Measurements from ENCODE around the gene TAX1BP1.
"Not testable (repeated sequence)": the region's sequence is repeated elsewhere in the genome, so short reads cannot be mapped to it uniquely, and the experiment has no call there.

Gene TAX1BP1

DNA sequence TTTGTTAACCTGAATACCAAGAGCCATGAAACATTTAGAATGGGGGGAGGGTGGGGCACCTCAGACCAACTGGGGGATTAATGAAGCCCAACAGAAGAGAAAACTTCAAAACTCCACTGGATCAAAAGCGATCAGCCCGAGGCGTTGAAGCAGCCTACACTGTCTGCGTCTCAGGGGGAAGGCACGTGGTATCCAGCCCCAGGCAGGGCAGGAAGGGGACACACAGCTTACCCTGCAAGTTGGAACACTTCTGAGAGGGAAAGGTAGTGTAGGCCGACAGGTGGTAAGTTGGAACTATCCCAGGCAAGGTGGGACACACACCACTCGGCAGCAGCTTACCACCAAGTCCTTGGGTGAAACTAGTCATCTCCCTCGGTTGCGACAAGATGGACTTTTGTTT lies 102.9 kb downstream of the TAX1BP1 start:
- Histone ChIP-seq H3K4me1 (no peaks in the 10 kb centered on the region), H3K36me3 (peaks cover 23% of the 10 kb centered on the region; the same call in 1 of the 2 replicates), H3K4me3 (ENCODE audit: low read depth, low read length) (no peak overlapping the region), H3K27me3 (no peaks in the 10 kb centered on the region), H3K9me3 (no peaks in the 10 kb centered on the region)
- TF ChIP-seq, protein P1, sequence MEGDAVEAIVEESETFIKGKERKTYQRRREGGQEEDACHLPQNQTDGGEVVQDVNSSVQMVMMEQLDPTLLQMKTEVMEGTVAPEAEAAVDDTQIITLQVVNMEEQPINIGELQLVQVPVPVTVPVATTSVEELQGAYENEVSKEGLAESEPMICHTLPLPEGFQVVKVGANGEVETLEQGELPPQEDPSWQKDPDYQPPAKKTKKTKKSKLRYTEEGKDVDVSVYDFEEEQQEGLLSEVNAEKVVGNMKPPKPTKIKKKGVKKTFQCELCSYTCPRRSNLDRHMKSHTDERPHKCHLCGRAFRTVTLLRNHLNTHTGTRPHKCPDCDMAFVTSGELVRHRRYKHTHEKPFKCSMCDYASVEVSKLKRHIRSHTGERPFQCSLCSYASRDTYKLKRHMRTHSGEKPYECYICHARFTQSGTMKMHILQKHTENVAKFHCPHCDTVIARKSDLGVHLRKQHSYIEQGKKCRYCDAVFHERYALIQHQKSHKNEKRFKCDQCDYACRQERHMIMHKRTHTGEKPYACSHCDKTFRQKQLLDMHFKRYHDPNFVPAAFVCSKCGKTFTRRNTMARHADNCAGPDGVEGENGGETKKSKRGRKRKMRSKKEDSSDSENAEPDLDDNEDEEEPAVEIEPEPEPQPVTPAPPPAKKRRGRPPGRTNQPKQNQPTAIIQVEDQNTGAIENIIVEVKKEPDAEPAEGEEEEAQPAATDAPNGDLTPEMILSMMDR (IDR thresholded peaks at IDR 0.05; ENCODE audit: low read depth, low read length), result no peak
- no peak for DNase-seq

DNA sequence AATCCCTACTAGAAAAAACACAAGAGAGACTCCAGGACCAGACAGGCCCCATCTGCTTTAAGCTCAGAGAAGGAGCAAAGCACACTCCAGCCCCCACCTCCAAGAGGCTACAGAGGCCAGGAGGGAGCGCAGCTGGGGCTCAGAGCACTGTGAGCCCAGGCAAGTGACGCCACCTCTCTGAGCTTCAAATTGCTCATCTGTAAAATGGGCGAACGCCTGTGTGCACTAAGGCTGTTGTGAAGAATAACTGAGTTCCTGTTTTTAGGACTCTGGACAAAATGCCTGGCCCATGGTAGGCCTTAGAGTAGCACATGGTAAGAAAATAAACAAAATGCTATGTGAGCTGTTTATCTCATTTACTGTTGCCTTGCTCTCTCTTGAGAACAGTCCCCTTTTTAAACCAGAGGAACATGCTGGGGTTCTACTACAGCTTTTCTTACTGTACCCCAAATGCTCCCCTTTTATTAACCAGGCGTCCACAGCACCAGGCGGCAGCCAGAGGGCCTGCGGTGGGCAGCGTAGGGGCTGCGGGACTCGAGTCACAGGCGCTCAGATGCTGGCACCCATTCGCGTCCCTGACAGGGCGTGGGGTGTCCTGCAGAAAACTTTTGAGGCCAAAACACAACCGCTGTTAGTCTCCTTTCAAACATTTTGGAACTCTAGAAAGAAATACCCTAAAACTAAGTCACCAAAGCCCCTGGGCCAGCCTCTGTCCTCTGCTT lies 103.8 kb downstream of the TAX1BP1 start:
- TF ChIP-seq, protein P1 (IDR thresholded peaks at IDR 0.05; ENCODE audit: low read depth, low read length), result no peak
- Histone ChIP-seq H3K4me3 (ENCODE audit: low read depth, low read length) (no peak overlapping the region), H3K36me3 (peaks cover 17% of the 10 kb centered on the region; the same call in 1 of the 2 replicates), H3K27me3 (no peaks in the 10 kb centered on the region), H3K9me3 (no peaks in the 10 kb centered on the region), H3K4me1 (no peaks in the 10 kb centered on the region)
- no peak for DNase-seq

DNA sequence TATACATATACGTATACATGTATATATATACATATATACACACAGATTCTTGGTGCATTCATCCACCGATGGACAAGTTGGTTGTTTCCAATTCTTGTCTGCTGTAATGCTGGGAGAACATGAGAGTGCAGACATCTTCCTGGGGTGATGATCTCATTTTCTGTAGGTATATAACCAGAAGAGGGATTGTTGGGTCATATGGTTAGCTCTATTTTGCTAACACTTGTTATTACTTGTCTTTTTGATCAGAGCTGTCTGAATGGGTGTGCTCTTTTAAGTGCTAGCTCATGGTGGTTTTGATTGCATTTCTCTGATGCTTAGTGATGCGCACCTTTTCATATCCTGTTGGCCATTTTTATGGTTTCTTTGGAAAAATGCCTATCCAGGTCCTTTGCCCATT lies 106.4 kb downstream of the TAX1BP1 start:
- H3K4me3 ChIP-seq (ENCODE audit: low read depth, low read length), result no peak overlapping the region
- TF ChIP-seq, protein P1 (IDR thresholded peaks at IDR 0.05; ENCODE audit: low read depth, low read length), result no peak
- H3K4me1 ChIP-seq, result no peaks in the 10 kb centered on the region
- no peaks in the 10 kb centered on the region for H3K36me3 ChIP-seq
- no peaks in the 10 kb centered on the region for H3K9me3 ChIP-seq
- DNase-seq, result no peak
- H3K27me3 ChIP-seq, result no peaks in the 10 kb centered on the region

DNA sequence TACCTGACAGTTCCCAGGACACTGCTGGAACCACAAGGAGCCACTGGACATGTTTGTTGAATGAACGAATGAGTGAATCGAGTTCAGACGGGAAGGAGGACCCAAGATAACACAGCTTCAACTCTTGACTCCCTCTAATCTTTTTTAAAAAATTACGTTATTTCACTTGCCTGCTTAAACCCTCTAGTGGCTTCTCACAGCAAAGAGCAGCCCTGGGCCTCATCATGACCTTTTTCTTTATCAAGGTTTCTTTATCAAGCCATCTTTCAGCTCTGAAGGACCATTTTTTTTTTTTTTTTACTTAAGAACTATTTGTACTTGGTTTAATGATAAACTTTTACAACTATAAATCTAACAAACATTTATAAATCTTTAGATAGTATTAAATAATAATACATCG lies 110.6 kb downstream of the TAX1BP1 start:
- TF ChIP-seq, protein P1 (IDR thresholded peaks at IDR 0.05; ENCODE audit: low read depth, low read length), result no peak
- Histone ChIP-seq H3K9me3 (no peaks in the 10 kb centered on the region), H3K4me1 (no peaks in the 10 kb centered on the region), H3K36me3 (no peaks in the 10 kb centered on the region), H3K4me3 (ENCODE audit: low read depth, low read length) (no peak overlapping the region), H3K27me3 (no peaks in the 10 kb centered on the region)
- DNase-seq, result no peak

DNA sequence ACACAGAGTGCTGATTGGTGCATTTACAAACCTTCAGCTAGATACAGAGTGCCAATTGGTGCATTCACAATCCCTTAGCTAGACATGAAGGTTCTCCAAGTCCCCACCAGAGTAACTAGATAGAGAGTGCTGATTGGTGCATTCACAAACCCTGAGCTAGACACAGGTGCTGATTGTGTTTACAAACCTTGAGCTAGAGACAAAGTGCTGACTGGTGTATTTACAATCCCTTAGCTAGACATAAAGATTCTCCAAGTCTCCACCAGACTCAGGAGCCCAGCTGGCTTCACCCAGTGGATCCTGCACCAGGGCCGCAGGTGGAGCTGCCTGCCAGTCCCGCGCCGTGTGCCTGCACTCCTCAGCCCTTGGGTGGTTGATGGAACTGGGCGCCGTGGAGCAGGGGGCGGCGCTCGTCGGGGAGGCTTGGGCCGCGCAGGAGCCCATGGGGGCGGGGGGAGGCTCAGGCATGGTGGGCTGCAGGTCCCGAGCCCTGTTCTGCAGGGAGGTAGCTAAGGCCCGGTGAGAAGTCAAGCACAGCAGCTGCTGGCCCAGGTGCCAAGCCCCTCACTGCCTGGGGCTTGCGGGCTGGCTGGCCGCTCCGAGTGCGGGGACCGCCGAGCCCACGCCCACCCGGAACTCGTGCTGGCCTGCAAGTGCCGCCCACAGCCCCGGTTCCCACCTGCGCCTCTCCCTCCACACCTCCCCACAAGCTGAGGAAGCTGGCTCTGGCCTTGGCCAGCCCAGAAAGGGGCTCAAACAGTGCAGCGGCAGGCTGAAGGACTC lies 116.9 kb downstream of the TAX1BP1 start:
- not testable (repeated sequence) for H3K4me1 ChIP-seq; DNase-seq; H3K36me3 ChIP-seq; H3K4me3 ChIP-seq (ENCODE audit: low read depth, low read length); H3K9me3 ChIP-seq; H3K27me3 ChIP-seq

DNA sequence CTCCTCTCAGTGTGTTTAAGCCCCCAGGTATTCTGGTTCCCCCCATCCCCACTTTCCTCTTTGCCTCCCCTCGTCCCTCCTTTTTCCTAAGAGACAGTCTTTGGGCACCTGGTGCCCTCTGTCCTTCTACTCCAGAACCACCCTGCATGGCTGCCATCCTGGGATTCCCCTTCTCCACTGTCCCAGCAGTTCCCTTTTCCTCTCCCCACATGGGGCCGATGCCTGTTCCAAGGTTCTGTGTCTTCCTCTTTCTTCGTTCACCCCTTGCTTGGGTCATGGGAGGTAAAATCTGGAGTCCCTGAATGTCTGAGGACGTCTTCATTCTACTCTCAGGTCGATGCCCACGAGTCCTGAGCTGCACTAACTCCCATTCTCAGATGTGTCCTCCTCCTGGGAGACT lies 120.8 kb downstream of the TAX1BP1 start:
- Histone ChIP-seq H3K36me3 (0 out of 2 replicates have a peak, but pooled peaks cover 3% of the 10 kb centered on the region), H3K4me3 (ENCODE audit: low read depth, low read length) (no peak overlapping the region), H3K9me3 (no peaks in the 10 kb centered on the region; the same call in 1 of the 2 replicates), H3K27me3 (no peaks in the 10 kb centered on the region), H3K4me1 (no peaks in the 10 kb centered on the region)
- TF ChIP-seq, protein P1 (IDR thresholded peaks at IDR 0.05; ENCODE audit: low read depth, low read length), result no peak
- no peak for DNase-seq

Data from BE2C (cell line).